ENCODE measurements around the gene FOXP3.

Gene FOXP3

GRCh38 chrX:49247916-49248811 lies 16.3 kb downstream of the FOXP3 start:
- DNase-seq, result no peak

DNA sequence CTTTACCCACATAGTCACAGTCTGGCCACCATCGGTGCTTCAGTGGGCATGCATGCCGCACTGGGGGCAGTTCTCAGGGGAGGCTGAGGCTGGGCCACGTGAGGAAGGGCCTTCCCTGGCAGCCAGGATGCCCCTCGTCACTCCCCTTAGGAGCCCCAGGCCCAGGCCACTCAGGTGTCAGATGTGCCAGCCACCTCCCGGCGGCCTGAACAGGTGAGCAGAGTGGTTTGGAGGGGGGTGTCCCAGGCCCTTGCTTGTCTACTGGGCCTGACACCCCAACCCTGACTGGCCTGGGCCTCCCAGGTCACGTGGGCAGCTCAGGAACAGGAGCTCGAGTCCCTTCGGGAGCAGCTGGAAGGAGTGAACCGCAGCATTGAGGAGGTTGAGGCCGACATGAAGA lies 17.2 kb downstream of the FOXP3 start:
- DNase-seq, result no peak

DNA sequence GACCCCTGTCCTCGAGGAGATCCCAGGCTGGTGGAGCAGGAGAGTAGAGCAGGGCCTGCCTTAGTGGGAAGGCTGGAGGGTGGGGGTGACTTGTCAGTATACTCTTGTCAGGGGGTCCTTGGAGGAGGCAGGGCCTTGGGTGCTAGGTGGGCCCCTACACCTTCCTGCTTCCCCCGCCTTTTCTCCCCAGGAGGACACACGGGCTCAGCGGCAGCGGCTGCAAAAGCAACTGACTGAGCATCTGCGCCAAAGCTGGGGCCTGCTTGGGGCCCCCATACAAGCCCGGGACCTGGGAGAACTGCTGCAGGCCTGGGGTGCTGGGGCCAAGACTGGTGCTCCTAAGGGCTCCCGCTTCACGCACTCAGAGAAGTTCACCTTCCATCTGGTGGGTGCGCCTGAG lies 18.0 kb downstream of the FOXP3 start:
- no peak for DNase-seq

- no peak for DNase-seq
Measured at GRCh38 chrX:49244207-49244606, 20.3 kb downstream of the FOXP3 start.

- DNase-seq, result no peak
Measured at GRCh38 chrX:49243166-49243565, 21.3 kb downstream of the FOXP3 start.

DNA sequence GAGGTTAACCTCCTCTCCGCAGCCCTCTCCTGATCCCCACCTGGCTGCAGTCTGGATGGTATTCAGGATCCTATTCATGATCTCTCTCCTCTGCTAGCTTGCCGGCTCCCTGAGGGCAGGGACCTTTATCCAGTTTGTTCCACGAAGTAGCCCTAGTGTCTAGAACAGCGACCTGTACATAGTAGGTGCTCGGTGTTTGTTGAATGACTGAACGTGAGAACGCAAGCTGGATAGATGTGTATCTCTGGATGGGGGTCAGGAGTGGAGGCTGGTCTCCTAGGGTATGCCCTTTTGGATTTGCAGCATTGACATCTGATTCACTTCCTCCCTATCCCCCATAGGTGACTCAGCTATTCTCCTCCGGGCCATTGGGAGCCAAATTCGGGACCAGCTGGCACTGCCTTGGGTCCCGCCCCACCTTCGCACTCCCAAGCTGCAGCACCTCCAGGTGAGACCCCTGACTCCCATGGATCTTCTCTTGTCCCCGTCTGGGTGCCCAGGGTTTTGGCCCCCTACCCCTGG lies 21.9 kb downstream of the FOXP3 start:
- DNase-seq, result no peak

GRCh38 chrX:49238735-49239134 lies 25.8 kb downstream of the FOXP3 start:
- DNase-seq, result no peak

- DNase-seq, result peak in 1 of 2 donors; percentile 15
Measured at GRCh38 chrX:49237060-49237459, 27.4 kb downstream of the FOXP3 start.

GRCh38 chrX:49233887-49234555 lies 30.5 kb downstream of the FOXP3 start:
- DNase-seq, result no peak

DNA sequence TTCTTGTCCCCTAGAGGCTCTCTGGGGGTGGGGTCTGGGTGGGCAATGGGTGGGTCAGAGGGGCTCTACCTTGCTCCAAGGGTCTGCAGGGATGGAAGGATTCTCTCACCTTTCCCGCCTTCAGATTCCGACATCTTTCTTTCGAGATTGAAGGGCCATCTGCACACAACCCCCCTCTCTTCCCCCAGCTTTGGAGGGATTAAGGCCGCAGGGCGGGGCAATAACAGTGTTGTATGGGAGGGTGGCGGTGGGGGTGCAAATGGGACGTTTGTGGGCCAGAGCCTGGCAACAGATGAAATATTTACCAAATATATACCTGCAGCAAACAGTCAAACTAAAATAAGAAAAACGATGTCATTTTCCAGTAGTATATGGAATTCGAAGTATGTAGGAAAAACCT lies 31.3 kb downstream of the FOXP3 start, which contains the start of gene CACNA1F:
CACNA1F (minus strand) TSS at position 165 of the 400 bp plus-strand sequence; CDS start at position 134, 31 bp downstream.
- DNase-seq, result no peak

GRCh38 chrX:49232525-49232924 lies 32.0 kb downstream of the FOXP3 start:
- no peak for DNase-seq

DNA sequence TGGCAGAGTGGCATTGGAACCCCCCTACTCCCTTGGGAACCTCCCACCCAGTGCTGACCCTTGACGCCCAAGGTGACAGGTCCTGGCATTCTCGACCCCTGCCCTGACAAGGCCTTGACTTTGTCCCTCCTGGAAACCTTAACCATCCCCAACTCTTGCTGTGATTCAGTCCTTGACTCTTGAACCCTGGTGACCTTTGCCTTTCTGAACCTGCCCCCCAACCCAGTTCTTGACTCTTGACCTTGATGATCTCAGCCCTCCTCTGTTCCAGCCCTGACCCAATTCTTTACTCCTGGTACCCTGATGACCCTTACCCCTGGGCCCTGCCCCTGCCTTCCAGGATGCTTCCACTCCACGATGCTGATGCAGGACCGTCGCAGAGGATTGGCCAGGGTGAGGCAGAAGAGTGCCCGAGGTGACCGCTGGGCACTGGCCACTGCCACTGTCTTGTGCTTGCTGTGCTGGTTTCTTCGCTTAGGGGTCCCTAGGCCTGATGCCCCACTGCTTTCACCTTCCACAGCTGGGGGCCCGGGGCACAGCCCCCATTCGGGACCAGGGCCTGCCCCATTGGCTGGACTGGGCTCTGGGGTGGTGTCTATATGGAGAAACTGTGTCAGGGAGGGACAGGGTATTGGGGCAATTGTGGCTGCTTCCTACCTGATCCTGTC lies 33.0 kb downstream of the FOXP3 start:
- DNase-seq, result no peak

DNA sequence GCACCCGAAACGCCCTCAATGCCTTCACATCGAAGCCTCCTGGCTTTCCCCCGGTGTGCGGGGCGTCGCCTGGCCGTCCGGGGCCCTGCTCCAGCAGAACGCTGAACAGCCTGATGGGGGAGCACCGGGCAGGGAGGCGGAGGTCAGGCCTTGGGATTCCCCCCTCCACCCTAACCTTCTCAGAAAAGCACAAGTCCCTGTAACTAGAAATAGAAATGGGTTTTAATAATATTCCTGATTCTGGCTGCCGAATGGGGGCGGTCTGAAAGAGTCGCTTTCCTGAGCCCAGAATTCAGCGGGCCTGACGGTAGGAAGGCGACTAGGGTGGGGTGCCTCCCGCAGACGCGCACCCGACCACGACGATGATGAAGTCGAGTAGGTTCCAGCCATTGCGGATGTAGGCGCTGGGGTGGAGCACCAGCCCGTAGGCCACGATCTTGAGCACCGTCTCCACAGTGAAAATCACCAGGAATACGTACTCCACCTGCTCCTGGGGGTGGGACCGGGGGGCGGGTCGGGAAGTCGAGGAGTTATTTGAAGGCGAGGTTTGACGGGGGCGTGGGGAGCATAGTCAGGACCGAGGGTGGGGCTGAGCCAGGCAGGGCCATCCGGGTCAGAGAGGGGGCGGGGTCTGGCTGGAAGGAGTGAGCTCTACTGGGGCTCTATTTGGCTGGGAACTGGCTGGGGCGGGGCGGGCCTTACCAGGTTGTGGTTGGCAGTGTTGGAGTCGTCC lies 33.8 kb downstream of the FOXP3 start:
- peak; percentile 67 to 70 for DNase-seq

GRCh38 chrX:49228185-49228584 lies 36.3 kb downstream of the FOXP3 start:
- no peak for DNase-seq

GRCh38 chrX:49227726-49228125 lies 36.8 kb downstream of the FOXP3 start:
- no peak for DNase-seq

GRCh38 chrX:49226946-49227345 lies 37.6 kb downstream of the FOXP3 start:
- no peak for DNase-seq

DNA sequence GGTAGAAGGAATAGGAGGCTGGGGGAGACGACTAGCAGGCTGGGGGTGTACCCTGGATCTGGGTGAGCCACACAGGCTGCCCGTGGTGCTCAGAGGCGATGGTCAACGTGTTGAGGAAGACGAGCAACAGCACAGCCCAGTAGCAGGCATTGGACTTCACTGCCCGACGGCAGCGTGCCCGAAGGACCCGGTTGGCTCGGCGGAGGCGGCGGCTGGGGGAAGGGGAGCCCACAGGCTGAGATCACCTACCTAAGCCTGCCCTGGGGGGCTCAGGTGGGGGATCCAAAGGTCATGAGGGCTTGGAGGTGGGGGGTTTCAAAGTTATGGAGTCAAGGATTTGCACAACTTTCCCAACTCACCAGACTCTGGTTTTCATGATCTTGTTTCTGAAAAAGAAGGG lies 38.7 kb downstream of the FOXP3 start:
- DNase-seq, result no peak

DNA sequence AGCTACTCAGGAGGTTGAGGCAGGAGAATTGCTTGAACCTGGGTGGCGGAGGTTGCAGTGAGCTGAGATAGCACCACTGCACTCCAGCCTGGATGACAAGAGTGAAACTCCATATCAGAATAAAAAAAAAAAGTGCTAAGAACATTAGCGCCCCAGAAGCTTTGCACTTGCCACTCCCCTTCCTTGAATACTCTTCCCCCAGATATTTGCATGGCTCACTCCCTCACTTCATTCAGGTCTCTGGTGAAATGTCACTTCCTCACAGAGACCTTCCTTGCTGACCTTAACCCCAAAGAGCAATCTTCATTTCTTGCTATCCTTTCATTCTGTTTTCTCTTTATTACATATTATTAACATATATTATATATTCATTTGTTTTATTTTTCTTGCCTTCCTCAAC lies 42.6 kb downstream of the FOXP3 start:
- DNase-seq, result no peak

GRCh38 chrX:49220100-49220499 lies 44.4 kb downstream of the FOXP3 start:
- no peak for DNase-seq

DNA sequence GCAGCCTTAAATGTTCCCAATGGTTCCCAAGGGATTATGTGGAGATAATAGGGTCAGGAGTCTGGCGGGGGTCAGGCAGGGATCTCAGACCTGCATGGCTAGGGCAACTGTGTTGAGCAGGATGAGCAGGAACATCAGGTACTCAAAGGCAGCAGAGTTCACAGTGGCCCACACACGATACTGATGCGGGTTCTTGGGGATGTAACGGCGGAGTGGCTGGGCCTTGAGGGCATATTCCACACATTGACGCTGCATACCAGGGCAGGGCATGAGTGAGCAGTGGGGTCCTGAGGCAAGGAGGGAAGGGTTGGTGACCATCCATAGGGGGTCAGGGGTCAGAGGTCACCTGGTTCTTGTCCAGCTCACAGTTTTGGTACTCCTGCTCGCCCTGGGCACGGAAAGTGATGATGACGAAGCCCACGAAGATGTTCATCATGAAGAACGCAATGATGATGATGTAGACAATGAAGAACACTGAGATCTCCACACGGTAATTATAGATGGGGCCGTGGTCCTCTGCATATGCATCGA lies 49.4 kb downstream of the FOXP3 start:
- no peak for DNase-seq

- no peak for DNase-seq
Measured at GRCh38 chrX:49214416-49214815, 50.1 kb downstream of the FOXP3 start.

- DNase-seq, result no peak
Measured at GRCh38 chrX:49212861-49213260, 51.6 kb downstream of the FOXP3 start.

All from CD4-positive, alpha-beta T cell treated with Interferon alpha-2 for 1 hour (primary cell).